Body of pancreas (tissue), 4 donors: ENCODE measurements around the gene CRELD2. TPM values are rescaled to one million over a fixed set of nuclear protein-coding genes. Genes with fewer than 3 reads are reported as not detected.
A peak's percentile ranks its signal among the peaks of the same experiment; 100 is the strongest.

Experiments
- ATAC-seq: fragments of 150-250 bp; one replicate; pipeline ENCODE4 v1.9.1; 2016
- DNase-seq, 4 donors: peaks; one replicate each; pipeline ENCODE4 v3.0.0-alpha.2; 2019
- H3K27ac ChIP-seq, 4 donors: fragments of 200-600 bp; sonication (generic); 1 replicate in 3 of 4; 2 replicates in 1 of 4; pipeline versions ENCODE4 v1.5.1 to v1.6.1; 2016 to 2019; ENCODE audit warnings: mild to moderate bottlenecking in 1 of 4, mixed read lengths in 1 of 4, moderate library complexity in 1 of 4
- H3K27me3 ChIP-seq, 2 donors: fragments of 200-600 bp; sonication (generic); one replicate each; pipeline ENCODE4 v1.6.0; 2016; ENCODE audit warnings: mild to moderate bottlenecking in 1 of 2
- H3K36me3 ChIP-seq, 2 donors: fragments of 200-600 bp; sonication (generic); replicated peaks in 1 of 2; 2 replicates each; pipeline ENCODE4 v1.5.1; 2016; ENCODE audit warnings: low read depth in 2 of 2; ENCODE audit not compliant: insufficient read depth in 1 of 2
- H3K4me1 ChIP-seq: fragments of 200-600 bp; sonication (generic); one replicate; pipeline ENCODE4 v1.6.0; 2016
- H3K4me3 ChIP-seq, 2 donors: fragments of 200-600 bp; sonication (generic); 1 replicate in 1 of 2; 2 replicates in 1 of 2; pipeline ENCODE4 v1.5.1; 2016 to 2019
- H3K9me3 ChIP-seq, 3 donors: fragments of 200-600 bp; sonication (generic); 1 replicate in 2 of 3; 2 replicates in 1 of 3; pipeline ENCODE4 v1.5.1; 2016
- POLR2A ChIP-seq, 3 donors: fragments of 450-650 bp; IDR thresholded peaks; one replicate each; pipeline ENCODE4 v1.6.1; 2016; ENCODE audit warnings: antibody characterized with exemption in 3 of 3, mild to moderate bottlenecking in 2 of 3
- WGBS, 2 donors: methylation state at CpG; one replicate each; pipeline ENCODE4 v1.1.5; 2017; 5-methylcytosine and 5-hydroxymethylcytosine counted together
- intact Hi-C: fragments of 100-400 bp; cut with DNase I; formaldehyde crosslinking; loops from one replicate; pipeline ENCODE4 v1.15.1; 2023
- total RNA-seq, 2 donors: library from RNA; depleted of rRNA; stranded (reverse); fragments of >200 nt; gene quantifications; one replicate each; pipeline ENCODE4 v1.1.0, GENCODE V29; 2016
- TF ChIP-seq, protein P1 (sequence below), 7 experiments: fragments of 450-650 bp in 4 of 7; fragments of 200-600 bp in 3 of 7; sonication (generic) in 3 of 7; IDR thresholded peaks; one replicate each; pipeline ENCODE4 v1.5.1; 2016 to 2019; ENCODE audit warnings: antibody characterized with exemption in 7 of 7

The CRELD2 gene
- total RNA-seq, 2 donors from 2014 or later, result 73.9 to 201 TPM

DNA sequence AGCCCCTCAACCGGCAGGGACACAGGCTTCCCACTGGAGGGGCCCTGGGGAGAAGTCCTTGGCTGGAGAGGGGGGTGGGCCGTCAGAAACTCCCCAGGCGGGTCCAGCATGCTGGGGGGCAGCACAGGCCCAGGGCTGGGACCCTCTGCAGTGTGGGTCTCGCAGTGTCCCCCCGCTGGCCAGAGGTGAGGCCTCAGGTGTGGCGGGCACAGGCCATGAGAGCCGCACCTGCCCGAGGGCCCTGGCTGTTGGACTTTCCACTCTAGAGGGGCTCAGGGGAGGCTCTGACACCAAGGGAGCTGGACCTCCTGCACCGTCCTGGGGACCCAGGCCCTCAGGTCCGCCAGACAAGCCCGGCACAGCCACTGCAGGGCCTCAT lies 31.5 kb downstream of the CRELD2 start:
- Histone ChIP-seq H3K4me1 (peaks cover 93% of the 10 kb centered on the region), H3K4me3 (no peak overlapping the region), H3K9me3 (no peaks in the 10 kb centered on the region), H3K27ac (peak overlapping the region; percentile 99 to 100 (median 100)), H3K27me3 (no peaks in the 10 kb centered on the region), H3K36me3 (no peaks in the 10 kb centered on the region)
- TF ChIP-seq, protein P1, sequence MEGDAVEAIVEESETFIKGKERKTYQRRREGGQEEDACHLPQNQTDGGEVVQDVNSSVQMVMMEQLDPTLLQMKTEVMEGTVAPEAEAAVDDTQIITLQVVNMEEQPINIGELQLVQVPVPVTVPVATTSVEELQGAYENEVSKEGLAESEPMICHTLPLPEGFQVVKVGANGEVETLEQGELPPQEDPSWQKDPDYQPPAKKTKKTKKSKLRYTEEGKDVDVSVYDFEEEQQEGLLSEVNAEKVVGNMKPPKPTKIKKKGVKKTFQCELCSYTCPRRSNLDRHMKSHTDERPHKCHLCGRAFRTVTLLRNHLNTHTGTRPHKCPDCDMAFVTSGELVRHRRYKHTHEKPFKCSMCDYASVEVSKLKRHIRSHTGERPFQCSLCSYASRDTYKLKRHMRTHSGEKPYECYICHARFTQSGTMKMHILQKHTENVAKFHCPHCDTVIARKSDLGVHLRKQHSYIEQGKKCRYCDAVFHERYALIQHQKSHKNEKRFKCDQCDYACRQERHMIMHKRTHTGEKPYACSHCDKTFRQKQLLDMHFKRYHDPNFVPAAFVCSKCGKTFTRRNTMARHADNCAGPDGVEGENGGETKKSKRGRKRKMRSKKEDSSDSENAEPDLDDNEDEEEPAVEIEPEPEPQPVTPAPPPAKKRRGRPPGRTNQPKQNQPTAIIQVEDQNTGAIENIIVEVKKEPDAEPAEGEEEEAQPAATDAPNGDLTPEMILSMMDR (IDR thresholded peaks at IDR 0.05), result no peak
- no peak for TF ChIP-seq POLR2A (IDR thresholded peaks at IDR 0.05)
- no peak for ATAC-seq
- intact Hi-C loops, result no loop called here
- DNase-seq, result no peak
- WGBS, 2 donors, result 86 to 91% methylated on average over 6 to 8 of the region's 11 CpGs

DNA sequence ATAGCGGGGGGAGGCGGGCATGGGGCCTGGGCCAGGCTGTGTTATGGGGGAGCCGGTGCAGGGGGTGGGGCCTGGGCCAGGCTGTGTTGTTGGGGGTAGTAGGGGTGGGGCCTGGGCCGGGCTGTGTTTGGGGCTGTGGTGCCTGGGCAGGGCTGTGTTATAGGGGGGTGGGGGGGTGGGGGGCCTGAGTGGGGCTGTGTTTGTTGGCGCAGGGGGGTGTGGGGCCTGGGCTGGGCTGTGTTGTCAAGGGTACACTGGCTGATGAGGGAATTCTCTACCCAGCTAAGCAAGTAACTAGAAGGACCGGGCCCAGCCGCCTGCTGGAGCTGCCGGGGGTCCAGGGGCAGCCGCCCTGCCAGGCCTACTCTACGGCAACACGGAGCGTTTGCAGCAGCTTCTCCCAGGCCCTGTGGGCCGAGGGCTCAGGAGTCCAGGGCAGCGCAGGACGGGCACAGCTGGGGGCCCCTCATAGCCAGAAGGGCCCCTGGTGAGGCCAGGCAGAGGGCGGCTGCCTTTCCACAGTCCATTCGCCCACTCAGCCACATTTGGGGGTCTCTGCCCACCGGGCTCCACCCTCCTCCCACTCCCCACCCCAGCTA lies 32.1 kb downstream of the CRELD2 start:
- ATAC-seq, result no peak
- Histone ChIP-seq H3K4me1 (peaks cover 98% of the 10 kb centered on the region), H3K9me3 (no peaks in the 10 kb centered on the region), H3K27me3 (no peaks in the 10 kb centered on the region), H3K27ac (peak overlapping the region; percentile 99 to 100 (median 100)), H3K36me3 (no peaks in the 10 kb centered on the region), H3K4me3 (no peak overlapping the region)
- WGBS, 2 donors, result 29 to 49% methylated on average over 9 to 16 of the region's 18 CpGs
- TF ChIP-seq POLR2A (IDR thresholded peaks at IDR 0.05), result no peak
- TF ChIP-seq, protein P1 (IDR thresholded peaks at IDR 0.05), result no peak
- peak in 1 of 4 donors; percentile 35 for DNase-seq
- intact Hi-C loops, result no loop called here

DNA sequence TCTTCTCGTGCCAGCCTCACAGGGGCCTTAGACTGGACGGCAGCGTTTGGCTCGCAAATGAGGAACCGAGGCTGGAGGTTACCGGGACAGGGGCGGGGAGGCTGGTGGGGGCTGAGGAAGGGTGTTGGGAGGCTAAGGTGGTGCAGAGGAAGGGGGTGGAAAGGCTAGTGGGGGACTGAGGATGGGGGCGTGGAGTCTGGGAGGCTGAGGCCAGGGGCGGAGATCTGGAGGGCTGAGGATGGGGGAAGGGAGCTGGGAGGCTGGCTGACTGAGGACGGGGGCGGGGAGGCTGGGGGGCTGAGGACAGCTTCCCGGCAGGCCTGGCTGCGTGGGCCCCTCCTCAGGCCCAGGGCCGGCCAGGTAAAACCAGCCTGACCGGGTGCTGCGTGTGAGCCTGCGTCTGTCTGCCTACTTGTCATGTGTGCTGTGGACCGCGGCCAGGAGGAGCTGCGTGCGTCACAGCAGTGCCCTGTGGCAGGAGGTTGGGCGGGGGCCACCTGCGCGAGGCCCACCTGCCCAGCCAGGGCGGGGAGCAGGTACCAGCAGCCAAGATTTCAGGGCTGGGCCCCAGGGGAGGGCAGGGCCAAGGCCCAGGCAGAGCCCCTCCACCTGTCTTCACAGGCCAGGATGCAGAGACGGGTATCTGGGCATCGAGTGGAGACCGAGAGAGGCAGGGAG lies 32.7 kb downstream of the CRELD2 start:
- TF ChIP-seq, protein P1 (IDR thresholded peaks at IDR 0.05), result no peak
- peak; percentile 64 to 67 (median 66) for TF ChIP-seq POLR2A (IDR thresholded peaks at IDR 0.05)
- Histone ChIP-seq H3K36me3 (no peaks in the 10 kb centered on the region), H3K27ac (peak overlapping the region; percentile 99 to 100 (median 100)), H3K9me3 (no peaks in the 10 kb centered on the region), H3K27me3 (no peaks in the 10 kb centered on the region), H3K4me3 (no peak overlapping the region), H3K4me1 (peaks cover 98% of the 10 kb centered on the region)
- 6 to 26% methylated on average over 23 to 24 of the region's 28 CpGs for WGBS, 2 donors
- DNase-seq (peak; percentile 99 to 100 (median 100)), ATAC-seq (peak; percentile 68)
- intact Hi-C loops, result no loop called here

DNA sequence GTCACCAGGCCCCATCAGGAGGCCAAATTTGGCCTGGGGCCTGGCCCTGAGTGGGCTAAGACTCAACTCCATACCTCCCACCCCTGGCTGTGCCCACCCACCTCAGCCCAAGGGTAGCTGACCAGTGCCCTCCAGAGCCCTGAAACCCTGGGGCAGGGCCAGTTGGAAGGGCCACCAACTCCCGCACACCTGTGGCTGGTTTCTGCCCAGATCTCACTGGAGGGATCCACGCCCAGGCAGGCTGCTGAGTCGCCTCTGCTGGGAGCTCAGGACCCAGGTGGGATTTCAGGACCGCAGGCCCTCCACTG lies 33.2 kb downstream of the CRELD2 start:
- Histone ChIP-seq H3K27ac (peak overlapping the region; percentile 99 to 100 (median 100)), H3K4me1 (peaks cover 98% of the 10 kb centered on the region), H3K4me3 (no peak overlapping the region), H3K27me3 (no peaks in the 10 kb centered on the region), H3K36me3 (no peaks in the 10 kb centered on the region), H3K9me3 (no peaks in the 10 kb centered on the region)
- ATAC-seq (no peak), DNase-seq (peak in 2 of 4 donors; percentile 57 to 66)
- 34% methylated on average over 4 of the region's 4 CpGs; no CpG with 5 or more reads in 1 of the 2 donors for WGBS, 2 donors
- intact Hi-C loops, result no loop called here
- no peak for TF ChIP-seq POLR2A (IDR thresholded peaks at IDR 0.05)
- TF ChIP-seq, protein P1 (IDR thresholded peaks at IDR 0.05), result no peak
